WI38 (cell line): ENCODE measurements around the gene SULF2.

Source experiments
- H3K4me3 ChIP-seq: 2 replicates; pipeline ENCODE4 v1.5.1; 2011; ENCODE audit warnings: low read depth, mild to moderate bottlenecking, control low read depth, low read length
- TF ChIP-seq, protein P1 (sequence below): IDR thresholded peaks from 2 replicates; pipeline ENCODE4 v1.5.1; 2012; ENCODE audit warnings: low read depth, mild to moderate bottlenecking, control low read depth, low read length

Gene SULF2

DNA sequence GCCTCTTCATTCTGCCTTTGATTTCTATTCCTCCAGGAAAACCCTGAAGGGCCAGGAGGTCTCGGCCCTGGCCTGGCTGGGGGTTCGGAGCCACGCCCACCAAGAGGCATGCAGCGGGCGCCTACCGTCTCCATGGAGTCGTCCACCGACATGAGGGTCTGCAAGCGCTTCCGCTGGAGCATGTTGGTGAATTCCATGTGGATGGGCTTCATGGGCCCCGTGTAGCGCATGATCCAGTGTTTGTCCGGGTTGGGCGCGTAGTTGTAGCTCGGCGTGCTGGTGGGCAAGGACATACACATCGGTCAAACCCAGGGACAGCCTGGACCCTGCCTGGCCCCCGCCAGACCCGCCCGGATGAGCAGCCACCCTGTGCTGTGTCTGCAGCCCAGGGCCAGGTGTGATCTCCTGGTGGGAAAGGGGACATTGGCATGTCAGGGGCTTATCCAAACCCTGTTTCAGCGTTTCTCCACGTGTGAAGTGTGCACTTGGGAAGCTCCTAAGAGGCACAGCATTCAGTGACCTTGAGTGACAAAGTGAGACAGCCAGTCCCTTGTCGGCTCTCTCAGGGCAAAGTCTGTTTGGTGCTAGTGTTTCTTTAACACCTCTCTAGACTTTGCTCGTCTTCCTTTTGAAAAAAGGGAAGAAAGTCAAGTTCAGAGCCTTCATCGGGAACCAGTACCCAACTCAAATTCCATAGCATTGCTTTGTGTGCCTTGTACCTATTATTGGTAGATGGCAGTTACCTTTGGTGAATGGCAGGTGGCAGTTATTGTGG lies 100.8 kb downstream of the SULF2 start:
- H3K4me3 ChIP-seq = no peak overlapping the region
- TF ChIP-seq, protein P1, sequence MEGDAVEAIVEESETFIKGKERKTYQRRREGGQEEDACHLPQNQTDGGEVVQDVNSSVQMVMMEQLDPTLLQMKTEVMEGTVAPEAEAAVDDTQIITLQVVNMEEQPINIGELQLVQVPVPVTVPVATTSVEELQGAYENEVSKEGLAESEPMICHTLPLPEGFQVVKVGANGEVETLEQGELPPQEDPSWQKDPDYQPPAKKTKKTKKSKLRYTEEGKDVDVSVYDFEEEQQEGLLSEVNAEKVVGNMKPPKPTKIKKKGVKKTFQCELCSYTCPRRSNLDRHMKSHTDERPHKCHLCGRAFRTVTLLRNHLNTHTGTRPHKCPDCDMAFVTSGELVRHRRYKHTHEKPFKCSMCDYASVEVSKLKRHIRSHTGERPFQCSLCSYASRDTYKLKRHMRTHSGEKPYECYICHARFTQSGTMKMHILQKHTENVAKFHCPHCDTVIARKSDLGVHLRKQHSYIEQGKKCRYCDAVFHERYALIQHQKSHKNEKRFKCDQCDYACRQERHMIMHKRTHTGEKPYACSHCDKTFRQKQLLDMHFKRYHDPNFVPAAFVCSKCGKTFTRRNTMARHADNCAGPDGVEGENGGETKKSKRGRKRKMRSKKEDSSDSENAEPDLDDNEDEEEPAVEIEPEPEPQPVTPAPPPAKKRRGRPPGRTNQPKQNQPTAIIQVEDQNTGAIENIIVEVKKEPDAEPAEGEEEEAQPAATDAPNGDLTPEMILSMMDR = no peak

DNA sequence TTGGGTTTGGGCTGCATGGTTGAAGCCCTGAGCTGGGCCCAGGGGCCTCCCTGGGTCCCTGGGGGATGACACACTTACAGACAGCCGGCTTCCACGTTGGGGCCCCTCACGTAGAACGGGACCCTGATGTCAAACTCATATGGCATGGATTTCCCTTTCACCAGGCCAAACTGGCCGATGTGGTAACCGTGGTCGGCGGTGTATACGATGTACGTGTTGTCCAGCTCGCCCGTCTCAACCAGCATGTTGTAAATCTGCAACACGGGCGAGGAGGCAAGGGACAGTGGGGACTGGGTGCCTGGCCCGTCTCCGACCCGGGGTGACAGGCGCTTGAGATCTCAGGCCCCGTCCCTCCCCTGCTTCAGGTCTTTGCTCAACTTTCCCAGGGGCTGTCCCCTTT lies 102.4 kb downstream of the SULF2 start:
- H3K4me3 ChIP-seq = no peak overlapping the region
- TF ChIP-seq, protein P1 = no peak

DNA sequence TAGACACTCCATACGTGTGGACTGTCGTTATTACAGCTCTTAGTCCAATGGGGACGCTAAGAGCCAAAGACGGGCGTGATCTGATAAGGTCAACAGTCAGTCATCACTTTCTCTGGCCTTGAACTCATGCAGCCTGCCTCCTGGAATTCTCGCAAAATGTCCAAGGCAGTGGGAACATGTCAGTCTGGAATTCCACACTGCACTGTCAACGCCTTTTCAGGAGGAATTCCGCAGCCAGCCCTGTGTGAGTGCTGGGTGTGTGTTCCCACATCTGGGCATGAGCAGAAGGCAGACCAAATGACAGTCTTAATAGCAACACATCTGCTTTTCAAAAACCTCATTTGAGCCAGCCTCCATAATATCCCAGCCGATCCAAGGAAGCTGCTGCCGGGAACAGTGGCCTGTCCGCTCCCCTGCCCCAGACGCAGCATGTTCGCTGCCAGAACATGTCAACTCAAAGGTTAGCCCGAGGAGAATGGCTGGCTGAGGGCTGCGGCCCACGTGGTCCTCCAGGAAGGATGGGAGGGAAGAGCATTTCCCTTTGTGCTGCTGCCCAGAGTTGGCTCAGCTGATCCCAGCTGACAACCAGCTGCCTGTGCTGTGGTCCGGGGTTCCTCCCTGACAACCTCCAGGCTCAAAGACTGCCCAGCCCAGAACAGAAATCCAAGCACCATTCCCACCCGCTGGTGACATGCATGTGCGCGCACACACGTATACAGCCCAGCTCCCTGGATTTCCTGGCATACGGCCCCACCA lies 103.1 kb downstream of the SULF2 start:
- H3K4me3 ChIP-seq = no peak overlapping the region
- TF ChIP-seq, protein P1 = no peak

DNA sequence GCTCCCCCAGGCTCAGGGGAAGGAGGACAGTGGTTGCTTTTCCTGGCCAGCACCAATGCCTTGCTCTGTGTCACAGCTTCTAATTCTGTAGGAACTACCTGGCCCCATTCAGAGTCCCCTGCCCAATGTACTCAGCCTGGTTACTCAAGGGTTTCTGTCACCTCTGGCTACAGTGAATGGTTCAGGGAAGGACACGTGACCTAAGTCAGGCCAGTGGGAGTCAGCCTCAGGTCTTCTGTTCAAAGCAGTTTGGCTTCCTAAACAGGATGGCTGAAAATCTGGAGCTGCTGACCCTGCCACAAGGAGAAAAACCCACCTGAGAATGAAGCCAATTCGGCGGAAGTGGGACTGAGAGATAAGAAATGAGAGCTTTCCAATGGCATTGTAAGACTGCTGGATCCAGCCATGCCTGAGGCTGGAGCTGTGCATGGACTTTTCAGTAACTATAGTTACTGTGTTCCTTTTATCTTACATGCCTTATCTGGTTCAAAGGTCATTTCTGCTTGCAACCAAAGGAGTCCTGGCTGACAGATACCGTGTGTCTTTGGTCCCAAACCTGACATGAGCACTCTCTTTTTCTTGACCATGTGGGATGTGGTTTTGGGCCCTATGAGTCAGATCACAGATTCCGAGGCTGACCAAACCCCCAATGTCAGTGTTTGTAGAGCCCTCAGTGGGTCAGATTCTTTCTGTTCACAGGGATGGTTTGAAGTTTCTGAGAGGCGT lies 104.3 kb downstream of the SULF2 start:
- H3K4me3 ChIP-seq = no peak overlapping the region
- TF ChIP-seq, protein P1 = no peak

DNA sequence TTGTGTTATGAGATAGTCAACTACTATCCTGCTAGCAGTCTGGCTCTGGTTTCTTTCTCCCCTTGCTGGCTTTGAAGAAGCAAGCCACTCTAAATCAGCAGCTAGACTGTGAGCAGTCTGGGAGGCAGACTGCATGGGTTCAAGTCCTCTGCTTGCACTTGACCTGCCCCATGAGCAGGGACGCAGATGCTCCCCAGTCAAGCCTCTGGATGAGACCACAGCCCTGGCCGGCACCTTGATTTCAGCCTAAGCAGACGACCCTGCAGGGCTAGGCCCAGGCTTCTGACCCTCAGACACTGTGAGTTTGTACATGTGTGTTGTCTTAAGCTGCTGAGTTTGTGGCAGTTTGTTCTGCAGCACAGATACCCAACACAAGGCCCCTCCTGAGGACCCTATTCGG lies 105.8 kb downstream of the SULF2 start:
- TF ChIP-seq, protein P1 = no peak
- no peak overlapping the region for H3K4me3 ChIP-seq

DNA sequence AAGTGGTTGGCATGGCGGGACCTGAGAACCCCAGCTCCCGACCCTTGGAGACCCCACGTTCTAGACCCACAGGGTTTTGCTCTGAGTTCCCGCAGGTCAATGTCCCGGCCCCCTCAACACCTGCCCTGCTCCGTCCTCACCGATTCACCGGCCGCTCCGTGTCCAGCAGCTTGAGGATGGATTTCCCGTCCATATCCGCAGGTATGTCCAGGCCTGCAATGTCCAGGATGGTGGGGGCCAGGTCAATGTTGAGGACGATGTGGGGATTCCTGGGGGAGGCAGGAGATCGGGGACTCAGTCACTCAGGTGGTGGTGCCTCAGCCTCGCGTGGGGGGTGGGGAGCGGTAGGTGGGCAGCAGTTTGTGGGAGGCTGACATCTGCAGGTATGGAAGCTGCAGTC lies 106.7 kb downstream of the SULF2 start:
- TF ChIP-seq, protein P1 = no peak
- H3K4me3 ChIP-seq = no peak overlapping the region
